ENCODE results near the gene NCF2. TPM values are rescaled to one million over a fixed set of nuclear protein-coding genes. Genes with fewer than 3 reads are reported as not detected.

The NCF2 gene
- total and polyA plus RNA-seq, 12 donors, result 1.8 to 29.7 (median 4.7) TPM

DNA sequence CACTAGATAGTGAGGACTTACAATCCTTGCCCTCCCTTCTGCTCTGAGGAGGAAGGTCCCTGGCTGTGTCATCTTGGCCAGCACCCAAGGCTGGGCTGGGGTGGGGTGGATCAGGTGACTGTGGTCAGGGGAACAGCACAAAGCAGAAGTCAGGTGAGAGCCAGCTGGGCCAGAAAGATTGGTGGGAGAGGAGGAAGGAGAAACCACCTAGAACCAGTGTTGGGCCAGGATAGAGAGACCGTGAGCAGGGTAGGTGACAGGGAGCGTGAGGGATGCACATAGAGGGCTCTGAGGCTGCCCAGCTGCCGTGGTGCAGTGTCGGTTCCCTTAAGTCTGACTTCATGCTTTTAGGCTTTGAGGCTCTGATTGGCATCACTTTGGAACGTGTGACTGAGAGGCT lies 22.7 kb downstream of the NCF2 start:
- H3K27me3 ChIP-seq, result no peaks in the 10 kb centered on the region
- peaks cover 0 to 37% (median 16%) of the 10 kb centered on the region in 9 donors for H3K4me1 ChIP-seq
- TF ChIP-seq, protein P1, sequence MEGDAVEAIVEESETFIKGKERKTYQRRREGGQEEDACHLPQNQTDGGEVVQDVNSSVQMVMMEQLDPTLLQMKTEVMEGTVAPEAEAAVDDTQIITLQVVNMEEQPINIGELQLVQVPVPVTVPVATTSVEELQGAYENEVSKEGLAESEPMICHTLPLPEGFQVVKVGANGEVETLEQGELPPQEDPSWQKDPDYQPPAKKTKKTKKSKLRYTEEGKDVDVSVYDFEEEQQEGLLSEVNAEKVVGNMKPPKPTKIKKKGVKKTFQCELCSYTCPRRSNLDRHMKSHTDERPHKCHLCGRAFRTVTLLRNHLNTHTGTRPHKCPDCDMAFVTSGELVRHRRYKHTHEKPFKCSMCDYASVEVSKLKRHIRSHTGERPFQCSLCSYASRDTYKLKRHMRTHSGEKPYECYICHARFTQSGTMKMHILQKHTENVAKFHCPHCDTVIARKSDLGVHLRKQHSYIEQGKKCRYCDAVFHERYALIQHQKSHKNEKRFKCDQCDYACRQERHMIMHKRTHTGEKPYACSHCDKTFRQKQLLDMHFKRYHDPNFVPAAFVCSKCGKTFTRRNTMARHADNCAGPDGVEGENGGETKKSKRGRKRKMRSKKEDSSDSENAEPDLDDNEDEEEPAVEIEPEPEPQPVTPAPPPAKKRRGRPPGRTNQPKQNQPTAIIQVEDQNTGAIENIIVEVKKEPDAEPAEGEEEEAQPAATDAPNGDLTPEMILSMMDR (IDR thresholded peaks at IDR 0.05), result no peak
- intact Hi-C loops (cut with DNase I), result no loop called here
- peak; percentile 38 to 51 for DNase-seq
- ATAC-seq, result peak in 6 of 8 donors; percentile 52 to 72 (median 62)
- H3K9me3 ChIP-seq, result no peaks in the 10 kb centered on the region
- H3K4me3 ChIP-seq, result no peak overlapping the region
- WGBS, 2 donors, result 58 to 74% methylated on average over 5 of the region's 5 CpGs
- H3K36me3 ChIP-seq, result peaks cover 0 to 85% (median 0%) of the 10 kb centered on the region in 9 donors
- H3K27ac ChIP-seq, result peak overlapping the region in 4 of 10 donors; percentile 3 to 85 (median 52)

DNA sequence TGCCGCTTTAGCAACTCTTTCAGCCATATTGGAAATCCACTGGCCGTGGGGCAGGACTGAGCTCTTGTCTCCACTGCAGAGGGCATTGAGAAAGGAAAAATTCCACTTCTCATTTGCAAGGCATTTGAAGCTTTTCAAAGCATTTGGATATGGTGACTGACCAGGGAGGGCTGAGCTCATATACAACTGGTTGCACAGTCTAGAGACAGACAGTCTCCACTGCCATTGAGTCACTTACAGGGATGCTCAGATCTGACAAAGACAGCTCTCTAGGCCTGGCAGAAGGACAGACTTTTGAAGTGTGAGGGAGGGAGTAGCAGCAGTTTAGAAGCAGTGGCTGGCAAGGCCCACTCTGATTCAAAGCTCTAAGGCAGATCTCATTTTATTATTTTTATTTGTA lies 24.2 kb downstream of the NCF2 start:
- H3K4me3 ChIP-seq, result no peak overlapping the region
- no peak overlapping the region for H3K27ac ChIP-seq
- TF ChIP-seq, protein P1 (IDR thresholded peaks at IDR 0.05), result no peak
- DNase-seq (no peak), ATAC-seq (no peak)
- H3K36me3 ChIP-seq, result peaks cover 0 to 86% (median 0%) of the 10 kb centered on the region in 9 donors
- WGBS, 2 donors, result 98 to 100% methylated on average over 2 of the region's 2 CpGs
- no peaks in the 10 kb centered on the region for H3K9me3 ChIP-seq
- no peaks in the 10 kb centered on the region for H3K27me3 ChIP-seq
- intact Hi-C loops (cut with DNase I), result no loop called here
- peaks cover 0 to 37% (median 16%) of the 10 kb centered on the region in 9 donors for H3K4me1 ChIP-seq

DNA sequence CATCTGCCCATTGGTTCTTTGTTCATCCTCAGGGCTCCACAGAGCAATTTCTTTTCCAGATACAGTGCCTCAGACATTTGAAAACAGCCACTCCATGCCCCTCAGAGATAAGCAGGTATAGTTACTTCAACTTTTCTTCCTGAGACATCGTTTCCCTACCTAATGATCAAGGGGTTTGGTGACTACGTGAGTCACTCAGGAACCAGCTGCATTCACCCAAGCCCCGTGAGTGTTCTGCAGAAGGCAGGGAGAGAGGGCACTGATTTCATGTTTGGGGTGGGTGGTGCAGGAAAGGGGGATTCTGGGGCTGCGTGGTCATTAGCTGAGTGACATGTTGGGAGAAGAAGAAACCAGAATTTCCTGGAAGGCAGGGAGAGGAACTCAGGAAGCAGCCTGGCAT lies 25.0 kb downstream of the NCF2 start:
- intact Hi-C loops (cut with DNase I), result no loop called here
- Histone ChIP-seq H3K27ac (no peak overlapping the region), H3K4me3 (no peak overlapping the region), H3K4me1 (peaks cover 0 to 33% (median 16%) of the 10 kb centered on the region in 9 donors), H3K27me3 (no peaks in the 10 kb centered on the region), H3K36me3 (peaks cover 0 to 86% (median 0%) of the 10 kb centered on the region in 9 donors), H3K9me3 (no peaks in the 10 kb centered on the region)
- no peak for DNase-seq
- ATAC-seq, result no peak
- 63% methylated on average over 4 of the region's 4 CpGs for WGBS, 2 donors
- TF ChIP-seq, protein P1 (IDR thresholded peaks at IDR 0.05), result no peak

DNA sequence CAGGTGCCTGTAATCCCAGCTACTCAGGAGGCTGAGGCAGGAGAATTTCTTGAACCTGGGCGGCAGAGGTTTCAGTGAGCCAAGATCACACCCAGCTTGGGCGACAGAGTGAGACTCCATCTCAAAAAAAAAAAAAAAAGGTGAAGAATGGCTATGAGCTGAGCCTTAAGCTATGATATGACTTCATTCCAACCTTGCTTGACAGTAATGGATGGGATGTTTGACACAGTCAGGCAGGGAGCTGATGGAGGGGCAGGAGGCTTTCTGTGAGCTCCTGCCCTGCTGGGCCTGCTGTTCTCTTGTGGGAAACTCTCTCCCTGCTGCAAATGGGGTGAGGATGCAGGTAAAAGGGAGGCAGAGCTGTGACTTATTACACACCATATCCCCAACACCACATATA lies 27.6 kb downstream of the NCF2 start:
- H3K27me3 ChIP-seq, result no peaks in the 10 kb centered on the region
- no peak overlapping the region for H3K27ac ChIP-seq
- H3K4me1 ChIP-seq, result peaks cover 0 to 16% (median 6%) of the 10 kb centered on the region in 9 donors
- ATAC-seq (no peak), DNase-seq (no peak)
- H3K36me3 ChIP-seq, result peaks cover 0 to 97% (median 0%) of the 10 kb centered on the region in 9 donors
- no peaks in the 10 kb centered on the region for H3K9me3 ChIP-seq
- TF ChIP-seq, protein P1 (IDR thresholded peaks at IDR 0.05), result no peak
- WGBS, 2 donors, result 84 to 92% methylated on average over 2 of the region's 2 CpGs
- no peak overlapping the region for H3K4me3 ChIP-seq
- intact Hi-C loops (cut with DNase I), result no loop called here
